Psoas muscle (tissue), 8 donors: ENCODE data around the gene FAM43A. TPM values are rescaled to one million over a fixed set of nuclear protein-coding genes. Genes with fewer than 3 reads are reported as not detected.
A peak's percentile ranks its signal among the peaks of the same experiment; 100 is the strongest.

Source experiments
- ATAC-seq, 4 donors: fragments of 200-7000 bp; cut with Tn5 transposase; one replicate each; pipeline ENCODE4 v1.9.1; 2020; ENCODE audit warnings: moderate library complexity in 3 of 4, mild to moderate bottlenecking in 2 of 4
- DNase-seq, 2 donors: peaks; one replicate each; pipeline ENCODE4 v3.0.0-alpha.2; 2020
- H3K27ac ChIP-seq: fragments of 200-600 bp; one replicate; pipeline ENCODE4 v1.8.0; 2022
- H3K27me3 ChIP-seq, 3 donors: fragments of 200-600 bp in 1 of 3; one replicate each; pipeline versions ENCODE4 v1.6.1 to v1.8.0; 2013 to 2022; ENCODE audit warnings: low read length in 2 of 3, mild to moderate bottlenecking in 2 of 3, moderate library complexity in 1 of 3; ENCODE audit not compliant: insufficient read depth in 3 of 3
- H3K36me3 ChIP-seq, 2 donors: fragments of 200-600 bp in 1 of 2; one replicate each; pipeline versions ENCODE4 v1.6.1 to v1.8.0; 2013 to 2022; ENCODE audit warnings: low read depth in 1 of 2, mild to moderate bottlenecking in 1 of 2, moderate library complexity in 1 of 2; ENCODE audit not compliant: insufficient read depth in 1 of 2
- H3K4me1 ChIP-seq: fragments of 200-600 bp; one replicate; pipeline ENCODE4 v1.8.0; 2022
- H3K4me3 ChIP-seq: fragments of 200-600 bp; one replicate; pipeline ENCODE4 v1.8.0; 2022; ENCODE audit warnings: mild to moderate bottlenecking
- H3K9me3 ChIP-seq: fragments of 200-600 bp; one replicate; pipeline ENCODE4 v1.8.0; 2022
- CTCF ChIP-seq: fragments of 200-600 bp; IDR thresholded peaks from one replicate; pipeline ENCODE4 v1.8.0; 2022; ENCODE audit warnings: antibody characterized with exemption
- WGBS, 3 donors: extraction: QIAGEN DNeasy Blood & Tissue Kit; methylation state at CpG; one replicate each; pipeline versions ENCODE4 v1.1.6 to v1.1.7; 2013; 5-methylcytosine and 5-hydroxymethylcytosine counted together
- intact Hi-C, 2 donors: fragments of 100-400 bp; cut with DNase I; formaldehyde crosslinking; loops; one replicate each; pipeline versions ENCODE4 v1.11.0 to v1.14.2; 2022
- polyA plus RNA-seq, 3 donors: library from polyadenylated mRNA; stranded (reverse); fragments of 200-250 nt; gene quantifications; one replicate each; pipeline ENCODE4 v1.2.3, GENCODE V29; 2013
- total RNA-seq, 4 donors: library from RNA; stranded (reverse); fragmentation: NEBNext Ultra II Directional in 2 of 4; extraction: Animal tissue kit (Norgen Biotek cat#: 25700) in 2 of 4; gene quantifications; one replicate each; pipeline versions ENCODE4 v1.2.1 to v1.2.4, GENCODE V29; 2021 to 2023
- donor health status: healthy with polysubstance abuse.
- donor health status: DM: no; HTN: no; CAD: no; lungs with moderate emphysema.
- donor health status: Bipolar disorder and iron deficiency.
- donor health status: healthy.
- donor health status: DM: yes; HTN: yes; CAD: no.
- donor health status: DM: no; HTN: no; CAD: no.
- donor health status: DM: no; HTN: no; CAD: no.
- donor health status: DM: yes; HTN: yes; CAD: no.

Gene FAM43A
- total and polyA plus RNA-seq, 7 donors = 4.1 to 7.7 (median 6.8) TPM

- Histone ChIP-seq H3K9me3 (no peaks in the 10 kb centered on the region), H3K27ac (no peak overlapping the region), H3K36me3 (peaks cover 4 to 85% of the 10 kb centered on the region in 2 donors), H3K4me1 (no peaks in the 10 kb centered on the region), H3K27me3 (no peaks in the 10 kb centered on the region), H3K4me3 (no peak overlapping the region)
- TF ChIP-seq CTCF = no peak
- ATAC-seq (no peak), DNase-seq (no peak)
- intact Hi-C loops = no loop called here
- WGBS, 3 donors = 91 to 94% (median 93%) methylated on average over 7 of the region's 7 CpGs
Measured at GRCh38 chr3:194664857-194665256, 20.8 kb upstream of the FAM43A start.

GRCh38 chr3:194667363-194667762 lies 18.3 kb upstream of the FAM43A start:
- TF ChIP-seq CTCF = no peak
- Histone ChIP-seq H3K4me1 (peaks cover 14% of the 10 kb centered on the region), H3K36me3 (peaks cover 4 to 67% of the 10 kb centered on the region in 2 donors), H3K9me3 (no peaks in the 10 kb centered on the region), H3K27me3 (no peaks in the 10 kb centered on the region), H3K27ac (no peak overlapping the region), H3K4me3 (no peak overlapping the region)
- ATAC-seq = no peak
- WGBS, 3 donors = 72 to 81% (median 78%) methylated on average over 7 of the region's 7 CpGs
- DNase-seq = no peak
- intact Hi-C loops = no loop called here

GRCh38 chr3:194671511-194671899 lies 14.2 kb upstream of the FAM43A start:
- TF ChIP-seq CTCF = peak; percentile 49
- intact Hi-C loops = loop anchor here in 1 of 2 donors (5.0 kb wide), 1 partner anchor 861 kb away; no protein-coding TSS in a partner anchor
- Histone ChIP-seq H3K4me3 (peak overlapping the region; percentile 83), H3K9me3 (no peaks in the 10 kb centered on the region), H3K36me3 (peaks cover 2 to 30% of the 10 kb centered on the region in 2 donors), H3K27me3 (no peaks in the 10 kb centered on the region), H3K4me1 (peaks cover 29% of the 10 kb centered on the region), H3K27ac (peak overlapping the region; percentile 84)
- no peak for DNase-seq
- ATAC-seq = peak in 2 of 4 donors; percentile 3 to 33
- 0 to 1% (median 1%) methylated on average over 5 of the region's 5 CpGs for WGBS, 3 donors

GRCh38 chr3:194671900-194672808 lies 13.5 kb upstream of the FAM43A start, which contains the start of gene LSG1:
Gene LSG1 (minus strand): TSS chr3:194672191. CDS start chr3:194672162, 29 bp downstream.
- no peak for TF ChIP-seq CTCF
- H3K4me1 ChIP-seq = peaks cover 29% of the 10 kb centered on the region
- WGBS, 3 donors = 0% methylated on average over 57 of the region's 57 CpGs
- H3K9me3 ChIP-seq = no peaks in the 10 kb centered on the region
- intact Hi-C loops = loop anchor here in 1 of 2 donors (5.0 kb wide), 1 partner anchor 860 kb away; no protein-coding TSS in a partner anchor
- peaks cover 2 to 25% of the 10 kb centered on the region in 2 donors for H3K36me3 ChIP-seq
- H3K27ac ChIP-seq = peak within 1 kb of the TSS; percentile 84
- H3K4me3 ChIP-seq = peak within 1 kb of the TSS; percentile 83
- ATAC-seq (peak; percentile 96 to 97 (median 96)), DNase-seq (peak; percentile 92 to 96)
- no peaks in the 10 kb centered on the region for H3K27me3 ChIP-seq
